Urinary bladder (tissue), 4 donors: Measurements from ENCODE around the gene RAB6A. TPM values are rescaled to one million over a fixed set of nuclear protein-coding genes. Genes with fewer than 3 reads are reported as not detected.

Experiments used
- DNase-seq: peaks from one replicate; pipeline ENCODE4 v3.0.0-alpha.2; 2015; ENCODE audit errors: extremely low spot score
- H3K27ac ChIP-seq: one replicate; pipeline ENCODE4 v1.5.1; 2013; ENCODE audit warnings: low read depth, mild to moderate bottlenecking, moderate library complexity
- H3K36me3 ChIP-seq: one replicate; pipeline ENCODE4 v1.6.1; 2013; ENCODE audit warnings: mild to moderate bottlenecking, moderate library complexity; ENCODE audit not compliant: insufficient read depth
- H3K4me1 ChIP-seq: one replicate; pipeline ENCODE4 v1.6.1; 2013; ENCODE audit warnings: mild to moderate bottlenecking, moderate library complexity; ENCODE audit not compliant: insufficient read depth
- H3K4me3 ChIP-seq: one replicate; pipeline ENCODE4 v1.5.1; 2013; ENCODE audit warnings: low read depth, low read length
- WGBS: extraction: QIAGEN DNeasy Blood & Tissue Kit; methylation state at CpG from one replicate; pipeline ENCODE4 v1.1.7; 2013; 5-methylcytosine and 5-hydroxymethylcytosine counted together
- polyA plus RNA-seq: library from polyadenylated mRNA; stranded (reverse); fragments of 200-250 nt; gene quantifications from one replicate; pipeline ENCODE4 v1.2.3, GENCODE V29; 2013
- total RNA-seq: library from RNA; depleted of rRNA; stranded (reverse); fragments of >200 nt; gene quantifications from one replicate; pipeline ENCODE4 v1.2.3, GENCODE V29; 2014
- donor health status: healthy with polysubstance abuse.
- donor health status: healthy.

The RAB6A gene
- total and polyA plus RNA-seq, 2 donors: 96.0 to 106 TPM

DNA sequence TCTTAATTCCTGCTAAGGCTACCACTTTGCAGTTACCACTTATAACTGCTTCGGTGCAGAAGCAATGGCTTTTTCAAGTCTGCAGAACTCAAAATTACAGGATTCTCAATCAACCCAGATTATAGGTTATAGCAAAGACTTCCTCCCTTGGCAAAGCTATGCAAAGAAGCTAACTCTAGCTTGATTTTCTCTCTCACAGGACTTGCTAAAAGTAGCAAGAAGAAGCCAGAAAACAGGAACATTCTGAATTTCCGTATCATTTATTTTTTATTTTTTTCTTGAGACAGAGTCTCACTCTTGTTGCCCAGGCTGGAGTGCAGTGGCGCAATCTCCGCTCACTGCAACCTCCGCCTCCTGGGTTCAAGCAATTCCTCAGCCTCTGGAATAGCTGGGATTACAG, 125.2 kb downstream of the RAB6A start:
- H3K27ac ChIP-seq: no peak overlapping the region
- H3K4me1 ChIP-seq: no peaks in the 10 kb centered on the region
- 94% methylated on average over 5 of the region's 5 CpGs for WGBS
- H3K36me3 ChIP-seq: no peaks in the 10 kb centered on the region
- no peak overlapping the region for H3K4me3 ChIP-seq
- no peak for DNase-seq

GRCh38 chr11:73633999-73634398, 126.9 kb downstream of the RAB6A start:
- Histone ChIP-seq H3K4me1 (no peaks in the 10 kb centered on the region), H3K4me3 (no peak overlapping the region), H3K36me3 (no peaks in the 10 kb centered on the region), H3K27ac (no peak overlapping the region)
- DNase-seq: no peak
- whole genome bisulfite sequencing: 60% methylated on average over 2 of the region's 2 CpGs

GRCh38 chr11:73632996-73633395, 127.9 kb downstream of the RAB6A start:
- H3K4me1 ChIP-seq: no peaks in the 10 kb centered on the region
- no peak overlapping the region for H3K4me3 ChIP-seq
- no peak overlapping the region for H3K27ac ChIP-seq
- WGBS: 92% methylated on average over 4 of the region's 4 CpGs
- no peaks in the 10 kb centered on the region for H3K36me3 ChIP-seq
- DNase-seq: no peak

DNA sequence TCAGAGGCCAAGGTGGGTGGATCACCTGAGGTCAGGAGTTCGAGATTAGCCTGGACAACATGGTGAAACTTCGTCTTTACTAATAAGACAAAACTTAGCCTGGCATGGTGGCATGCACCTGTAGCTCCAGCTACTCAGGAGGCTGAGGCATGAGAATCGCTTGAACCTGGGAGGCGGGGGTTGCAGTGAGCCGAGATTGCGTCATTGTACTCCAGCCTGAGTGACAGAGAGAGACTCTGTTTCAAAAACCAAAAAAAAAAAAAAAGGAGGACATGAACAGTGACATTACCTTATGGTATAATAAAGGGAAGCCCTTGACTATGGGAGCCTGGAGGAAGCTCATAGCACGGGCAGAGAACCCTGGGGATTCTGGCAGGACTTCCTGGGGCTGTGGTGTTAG, 131.0 kb downstream of the RAB6A start:
- WGBS: 78% methylated on average over 7 of the region's 7 CpGs
- Histone ChIP-seq H3K27ac (no peak overlapping the region), H3K36me3 (no peaks in the 10 kb centered on the region), H3K4me1 (no peaks in the 10 kb centered on the region), H3K4me3 (no peak overlapping the region)
- DNase-seq: no peak

GRCh38 chr11:73625696-73626318, 135.1 kb downstream of the RAB6A start:
- DNase-seq: peak; percentile 29
- Histone ChIP-seq H3K27ac (no peak overlapping the region), H3K36me3 (no peaks in the 10 kb centered on the region), H3K4me1 (no peaks in the 10 kb centered on the region), H3K4me3 (no peak overlapping the region)
- WGBS: 16% methylated on average over 19 of the region's 19 CpGs

Other genes with a start within 250 kb of the RAB6A start
- 31.4 TPM for gene FAM168A, start 163.0 kb downstream of the RAB6A start, total RNA-seq
- gene FAM168A, start 163.0 kb downstream of the RAB6A start, polyA plus RNA-seq: 29.0 TPM
- 1.0 TPM for gene PLEKHB1, start 114.5 kb downstream of the RAB6A start, total RNA-seq
- 3.8 TPM for gene PLEKHB1, start 114.5 kb downstream of the RAB6A start, polyA plus RNA-seq
- 33.2 TPM for gene MRPL48, start 26.8 kb upstream of the RAB6A start, total RNA-seq
- 22.3 TPM for gene MRPL48, start 26.8 kb upstream of the RAB6A start, polyA plus RNA-seq
- 34.0 TPM for gene COA4, start 115.8 kb upstream of the RAB6A start, total RNA-seq
- 70.9 TPM for gene COA4, start 115.8 kb upstream of the RAB6A start, polyA plus RNA-seq
- gene PAAF1, start 115.9 kb upstream of the RAB6A start, total RNA-seq: 15.1 TPM
- 20.2 TPM for gene PAAF1, start 115.9 kb upstream of the RAB6A start, polyA plus RNA-seq
- gene DNAJB13, start 190.0 kb upstream of the RAB6A start, total RNA-seq: 0.58 TPM
- 0.38 TPM for gene DNAJB13, start 190.0 kb upstream of the RAB6A start, polyA plus RNA-seq
- gene UCP2, start 221.8 kb upstream of the RAB6A start, total RNA-seq: 16.2 TPM
- 29.6 TPM for gene UCP2, start 221.8 kb upstream of the RAB6A start, polyA plus RNA-seq
- 0.85 TPM for gene UCP3, start 248.0 kb upstream of the RAB6A start, total RNA-seq
- gene UCP3, start 248.0 kb upstream of the RAB6A start, polyA plus RNA-seq: 1.2 TPM